Measurements from ENCODE around the gene C8B.

Gene C8B

GRCh38 chr1:56911098-56911938 is 54.5 kb downstream of the C8B start:
- DNase-seq (ENCODE audit: low read depth) = no peak
- TF ChIP-seq CTCF (IDR thresholded peaks at IDR 0.05; ENCODE audit: control insufficient read depth, insufficient read depth, low read depth, low read length, missing control alignments) = no peak
- H3K4me3 ChIP-seq (ENCODE audit: control insufficient read depth, low read depth, low read length) = no peak overlapping the region

- no peak for DNase-seq (ENCODE audit: low read depth)
These were observed 55.3 kb downstream of the C8B start for GRCh38 chr1:56910441-56910985.

GRCh38 chr1:56908619-56909221 is 57.1 kb downstream of the C8B start:
- no peak overlapping the region for H3K4me3 ChIP-seq (ENCODE audit: control insufficient read depth, low read depth, low read length)
- TF ChIP-seq CTCF (IDR thresholded peaks at IDR 0.05; ENCODE audit: control insufficient read depth, insufficient read depth, low read depth, low read length, missing control alignments) = no peak
- DNase-seq (ENCODE audit: low read depth) = peak; percentile 43

More at GRCh38 chr1:56910441-56910985, 55.3 kb downstream of the C8B start:
- no peak for TF ChIP-seq CTCF (IDR thresholded peaks at IDR 0.05; ENCODE audit: control insufficient read depth, insufficient read depth, low read depth, low read length, missing control alignments)
- no peak overlapping the region for H3K4me3 ChIP-seq (ENCODE audit: control insufficient read depth, low read depth, low read length)

- no peak for TF ChIP-seq CTCF (IDR thresholded peaks at IDR 0.05; ENCODE audit: control insufficient read depth, insufficient read depth, low read depth, low read length, missing control alignments)
- DNase-seq (ENCODE audit: low read depth) = no peak
- no peak overlapping the region for H3K4me3 ChIP-seq (ENCODE audit: control insufficient read depth, low read depth, low read length)
These were observed 60.1 kb downstream of the C8B start for GRCh38 chr1:56905667-56906066.

GRCh38 chr1:56904663-56905397 is 61.0 kb downstream of the C8B start:
- no peak overlapping the region for H3K4me3 ChIP-seq (ENCODE audit: control insufficient read depth, low read depth, low read length)
- TF ChIP-seq CTCF (IDR thresholded peaks at IDR 0.05; ENCODE audit: control insufficient read depth, insufficient read depth, low read depth, low read length, missing control alignments) = no peak
- DNase-seq (ENCODE audit: low read depth) = no peak

GRCh38 chr1:56903778-56904177 is 62.0 kb downstream of the C8B start:
- H3K4me3 ChIP-seq (ENCODE audit: control insufficient read depth, low read depth, low read length) = no peak overlapping the region
- no peak for TF ChIP-seq CTCF (IDR thresholded peaks at IDR 0.05; ENCODE audit: control insufficient read depth, insufficient read depth, low read depth, low read length, missing control alignments)
- DNase-seq (ENCODE audit: low read depth) = no peak
